IPS DF 4.7 (cell line): Measurements from ENCODE around the gene TCF23.
"Not testable (repeated sequence)": the region's sequence is repeated elsewhere in the genome, so short reads cannot be mapped to it uniquely, and the experiment has no call there.

Source experiments
- DNase-seq: peaks from one replicate; pipeline ENCODE4 v3.0.0-alpha.2; 2013; ENCODE audit warnings: low spot score; ENCODE audit errors: extremely low read depth

Gene TCF23

GRCh38 chr2:27148801-27149439, at the start of gene TCF23:
TSS of gene TCF23 (plus strand) at chr2:27149004. CDS start at chr2:27149134, 130 bp downstream.
- DNase-seq, result no peak

GRCh38 chr2:27099334-27099955, 49.4 kb upstream of the TCF23 start:
- DNase-seq, result no peak

DNA sequence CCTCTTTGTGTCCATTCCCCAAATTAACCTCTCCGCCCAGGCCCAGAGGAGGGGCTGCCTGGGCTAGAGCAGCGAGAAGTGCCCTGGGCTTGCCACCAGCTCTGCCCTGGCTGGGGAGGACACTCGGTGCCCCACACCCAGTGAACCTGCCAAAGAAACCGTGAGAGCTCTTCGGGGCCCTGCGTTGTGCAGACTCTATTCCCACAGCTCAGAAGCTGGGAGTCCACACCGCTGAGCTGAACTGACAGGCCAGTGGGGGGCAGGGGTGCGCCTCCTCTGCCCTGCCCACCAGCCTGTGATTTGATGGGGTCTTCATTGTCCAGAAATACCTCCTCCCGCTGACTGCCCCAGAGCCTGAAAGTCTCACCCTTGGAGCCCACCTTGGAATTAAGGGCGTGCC, 48.8 kb upstream of the TCF23 start:
- no peak for DNase-seq

GRCh38 chr2:27102329-27102728, 46.5 kb upstream of the TCF23 start:
- no peak for DNase-seq

DNA sequence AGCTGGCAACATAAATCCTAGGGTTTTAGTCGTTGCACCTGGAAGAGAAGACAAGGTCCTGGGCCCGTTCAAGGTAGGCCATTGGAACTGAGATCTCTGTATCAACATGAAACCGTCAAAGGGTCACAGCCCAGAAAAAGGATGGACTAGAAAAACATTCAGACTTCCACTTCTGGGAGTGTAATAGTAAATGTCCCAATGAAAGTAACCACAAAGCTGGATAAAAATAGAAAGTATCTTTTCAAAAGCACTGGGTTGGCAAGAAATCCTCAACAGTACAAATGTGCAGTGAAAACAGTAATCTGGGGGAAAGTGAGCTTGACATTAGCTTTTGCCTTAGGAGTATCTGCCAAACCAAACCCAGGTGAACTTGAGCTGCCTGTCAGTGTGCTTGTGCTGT, 42.8 kb upstream of the TCF23 start:
- no peak for DNase-seq

DNA sequence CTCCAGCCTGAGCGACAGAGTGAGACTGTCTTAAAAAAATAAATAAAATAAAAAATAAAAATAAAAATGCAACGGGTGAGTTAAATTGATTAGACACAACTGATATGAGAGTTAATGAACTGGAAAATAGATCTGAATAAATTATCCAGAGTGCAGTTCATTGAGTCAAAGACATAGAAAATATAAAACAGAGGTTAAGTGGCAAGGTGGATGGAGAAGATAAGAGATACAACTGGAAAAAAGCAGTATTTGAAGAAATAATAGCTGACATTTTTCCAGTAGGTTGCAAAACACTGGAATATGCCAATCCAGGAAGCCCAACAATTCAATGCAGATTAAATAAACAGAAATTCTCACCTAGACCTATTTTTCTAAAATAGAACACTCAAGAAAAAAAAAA, 40.6 kb upstream of the TCF23 start:
- no peak for DNase-seq

DNA sequence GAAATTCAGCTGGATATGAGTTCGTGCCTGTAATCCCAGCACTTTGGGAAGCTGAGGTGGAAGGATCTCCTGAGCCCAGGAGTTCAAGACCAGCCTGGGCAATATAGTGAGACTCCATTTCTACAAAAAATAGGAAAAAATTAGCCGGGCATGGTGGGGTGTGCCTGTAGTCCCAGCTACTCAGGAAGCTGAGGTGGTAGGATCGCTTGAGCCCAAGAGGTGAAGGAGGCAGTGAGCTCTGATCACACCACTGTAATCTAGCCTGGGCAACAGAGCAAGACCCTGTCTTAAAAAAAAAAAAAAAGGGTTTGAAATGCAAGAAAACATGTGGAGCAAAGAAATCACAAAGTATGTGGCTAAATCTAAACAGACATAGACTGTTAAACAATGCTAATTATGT, 39.7 kb upstream of the TCF23 start:
- no peak for DNase-seq

- not testable (repeated sequence) for DNase-seq
These were observed 38.0 kb upstream of the TCF23 start for GRCh38 chr2:27110603-27111352.

- DNase-seq, result not testable (repeated sequence)
These were observed 37.3 kb upstream of the TCF23 start for GRCh38 chr2:27111392-27112078.

DNA sequence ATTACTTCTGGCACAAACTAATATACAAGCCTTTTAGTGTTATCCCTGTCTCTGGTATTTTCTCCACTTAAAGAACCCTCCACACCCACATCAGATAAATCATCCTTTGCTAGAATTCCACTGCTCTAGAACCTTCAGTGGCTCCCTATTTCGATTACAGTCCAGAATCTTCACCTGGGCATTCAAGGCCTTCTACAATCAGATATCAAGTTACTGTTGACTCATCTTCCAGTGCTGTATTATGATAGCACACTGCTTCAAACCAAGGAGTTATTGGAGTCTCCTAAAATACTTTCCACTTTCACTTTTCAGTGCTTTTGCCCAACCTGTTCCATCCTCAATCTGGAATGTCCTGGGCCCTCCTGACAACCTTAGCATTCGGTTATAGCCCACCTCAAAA, 33.3 kb upstream of the TCF23 start:
- DNase-seq, result no peak

DNA sequence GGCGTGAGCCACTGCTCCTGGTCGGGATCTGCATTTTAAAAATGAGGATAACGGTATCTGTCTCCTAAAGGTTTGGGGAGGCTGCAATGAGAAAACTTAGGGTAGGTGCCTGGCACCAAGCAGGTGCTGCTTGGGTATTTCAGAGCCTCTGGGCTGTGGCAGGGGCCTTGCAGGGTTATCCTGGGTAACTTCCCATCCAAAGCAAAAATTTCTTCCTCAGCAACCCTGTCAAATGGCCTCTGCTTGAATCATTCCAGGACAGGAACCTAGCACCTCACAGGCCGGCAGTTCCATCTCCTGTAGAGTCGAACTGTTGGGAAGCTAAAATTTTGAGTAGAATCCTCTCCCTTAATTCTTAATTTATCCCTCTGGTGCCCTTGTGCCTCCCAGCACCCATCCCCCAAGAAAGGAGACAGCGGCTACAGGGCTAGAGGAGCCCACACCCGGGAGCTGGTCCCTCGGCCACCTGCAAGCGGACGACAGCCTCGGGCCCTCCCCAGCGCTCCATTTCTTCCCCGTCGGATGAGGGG, 30.7 kb upstream of the TCF23 start:
- DNase-seq, result no peak

- no peak for DNase-seq
These were observed 30.1 kb upstream of the TCF23 start, which contains the start of gene CGREF1 for GRCh38 chr2:27118525-27119329. TSS of gene CGREF1 (minus strand) at chr2:27119128. CDS start at chr2:27104366, 14,762 bp downstream.

- not testable (repeated sequence) for DNase-seq
These were observed 29.5 kb upstream of the TCF23 start for GRCh38 chr2:27119330-27119670.

DNA sequence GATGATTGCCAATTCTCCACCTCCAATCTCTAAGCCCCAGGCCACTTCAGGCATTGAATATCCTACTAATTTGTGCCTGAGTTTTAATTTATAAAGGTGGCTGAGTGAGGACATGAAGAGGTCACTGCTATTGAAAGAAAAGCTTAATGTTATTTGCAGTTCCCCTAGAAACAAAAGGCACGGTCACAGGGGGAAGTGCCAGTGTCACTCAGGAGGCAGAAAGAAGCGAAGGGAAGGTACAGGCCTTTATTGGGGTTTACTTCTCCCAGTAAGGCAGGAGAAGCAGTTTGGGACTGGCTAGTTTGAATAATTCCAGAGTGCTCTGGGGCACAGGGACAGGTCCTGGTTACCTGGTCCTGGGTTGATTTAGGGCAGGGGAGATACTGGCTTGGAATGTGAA, 26.9 kb upstream of the TCF23 start:
- no peak for DNase-seq

DNA sequence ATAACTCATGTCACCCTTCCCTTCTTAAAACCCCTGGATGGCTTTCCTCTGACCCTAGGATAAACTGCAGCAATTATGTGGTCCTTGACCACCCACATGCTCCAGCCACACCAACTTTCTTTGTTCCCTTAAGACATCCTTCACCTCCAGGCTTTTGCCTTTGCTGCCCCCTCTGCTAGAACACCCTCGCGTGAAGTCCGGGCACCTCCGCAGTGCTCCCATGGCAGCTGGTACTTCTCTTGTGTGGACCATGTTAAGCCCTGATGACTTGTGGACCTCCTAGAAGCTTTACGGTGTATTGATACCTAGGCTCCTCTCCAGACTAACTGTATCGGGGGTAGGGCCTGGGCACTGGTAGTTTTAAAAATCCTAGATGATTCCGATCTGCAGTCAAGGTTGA, 26.0 kb upstream of the TCF23 start:
- DNase-seq, result no peak

DNA sequence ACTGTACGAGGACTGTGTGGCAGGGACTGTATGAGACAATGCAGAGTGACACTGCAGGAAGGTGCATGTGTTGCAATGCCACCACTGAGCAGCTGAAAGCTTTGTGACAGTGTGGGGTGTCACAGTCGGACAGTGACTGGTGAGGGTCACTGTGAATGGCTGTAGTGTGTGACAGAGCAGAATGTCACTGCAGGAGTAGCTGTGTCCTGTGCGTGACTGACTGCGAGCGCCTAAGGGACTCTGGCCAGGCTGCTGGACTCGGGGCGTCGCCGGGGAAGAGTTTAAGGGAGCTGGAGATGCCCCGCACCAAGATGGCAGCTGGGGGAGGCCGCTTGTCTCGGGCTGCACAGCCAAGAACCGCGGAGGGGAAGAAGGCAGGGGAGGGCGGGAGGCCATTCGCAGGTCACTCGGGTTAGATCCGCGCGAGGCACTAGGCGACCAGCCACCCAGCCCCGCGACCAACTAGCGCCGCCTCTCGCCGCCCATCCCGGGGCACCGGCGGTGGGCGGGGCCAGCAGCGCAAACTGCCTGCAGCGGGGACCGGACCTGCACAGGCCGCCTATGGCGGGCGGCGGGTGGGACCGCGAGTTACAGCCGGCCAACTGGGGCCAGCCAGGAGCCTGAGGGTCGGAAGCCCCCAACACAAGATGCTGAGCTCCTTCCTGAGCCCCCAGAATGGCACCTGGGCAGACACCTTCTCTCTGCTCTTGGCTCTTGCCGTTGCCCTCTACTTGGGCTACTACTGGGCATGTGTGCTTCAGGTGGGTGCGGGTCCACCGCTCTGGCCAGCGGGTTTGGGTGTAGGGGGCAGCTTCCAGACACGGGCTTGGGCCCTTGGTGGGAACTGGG, 25.3 kb upstream of the TCF23 start, which contains the start of gene ABHD1:
TSS of gene ABHD1 (plus strand) at position 514 of the 849 bp plus-strand sequence. CDS start at position 648, 134 bp downstream.
- no peak for DNase-seq

DNA sequence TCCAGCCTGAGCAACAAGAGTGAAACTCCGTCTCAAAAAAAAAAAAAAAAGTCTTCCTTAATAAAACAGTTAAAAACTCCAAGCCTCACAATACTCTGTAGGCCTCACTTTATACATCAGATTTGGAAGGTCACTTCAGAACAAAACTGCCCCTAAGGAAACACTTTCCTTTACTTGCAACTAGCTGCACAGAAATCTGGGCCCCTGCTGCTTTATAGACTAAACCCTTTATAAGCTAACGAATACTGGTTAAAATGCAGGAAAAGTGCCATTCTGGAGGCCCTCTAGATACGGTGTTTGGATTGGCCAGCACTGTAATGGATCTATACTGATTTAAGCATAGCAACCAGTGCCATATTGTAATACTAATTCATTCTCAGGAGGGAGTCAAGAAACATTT, 23.7 kb upstream of the TCF23 start:
- DNase-seq, result no peak

GRCh38 chr2:27126252-27126710, 22.5 kb upstream of the TCF23 start:
- no peak for DNase-seq

GRCh38 chr2:27127883-27128667, 20.7 kb upstream of the TCF23 start:
- no peak for DNase-seq
